ENCODE measurements around the gene TCAIM. TPM values are rescaled to one million over a fixed set of nuclear protein-coding genes. Genes with fewer than 3 reads are reported as not detected.

Gene TCAIM
- total and polyA plus RNA-seq, 2 experiments from 2014 or later = 20.7 to 36.3 TPM

DNA sequence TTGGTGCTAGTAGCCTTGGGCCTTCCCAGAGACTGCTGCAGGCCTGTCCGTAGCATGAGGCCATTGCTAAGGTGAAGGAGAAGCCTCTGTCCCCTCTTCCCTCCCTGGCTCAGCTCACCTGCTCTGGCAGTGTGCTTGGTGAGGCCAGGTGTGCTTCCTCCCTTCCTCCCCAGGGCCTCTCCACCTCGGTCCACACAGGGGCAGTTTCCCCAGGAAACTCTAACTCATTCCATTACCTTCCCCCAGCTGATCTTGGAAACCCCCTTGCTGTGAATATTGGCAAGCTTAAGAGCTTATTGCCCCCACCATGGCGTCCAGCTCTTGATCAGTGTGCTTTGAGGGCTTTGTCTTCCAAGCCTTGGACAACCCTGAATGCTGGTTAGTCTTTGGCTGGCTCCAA is 86.2 kb downstream of the TCAIM start:
- H3K4me1 ChIP-seq (ENCODE audit: insufficient read depth) = no peaks in the 10 kb centered on the region
- H3K9me2 ChIP-seq (replicated peaks; ENCODE audit: insufficient read depth) = no peaks in the 10 kb centered on the region
- DNase-seq (ENCODE audit: low spot score) = no peak
- no peak overlapping the region for H2AFZ ChIP-seq
- TF ChIP-seq EZH2 (IDR thresholded peaks at IDR 0.05; ENCODE audit: borderline replicate concordance) = no peak
- TF ChIP-seq EZH2phosphoT487 (IDR thresholded peaks at IDR 0.05; ENCODE audit: low read depth, severe bottlenecking, unreplicated experiment) = no peak
- TF ChIP-seq, protein P1, sequence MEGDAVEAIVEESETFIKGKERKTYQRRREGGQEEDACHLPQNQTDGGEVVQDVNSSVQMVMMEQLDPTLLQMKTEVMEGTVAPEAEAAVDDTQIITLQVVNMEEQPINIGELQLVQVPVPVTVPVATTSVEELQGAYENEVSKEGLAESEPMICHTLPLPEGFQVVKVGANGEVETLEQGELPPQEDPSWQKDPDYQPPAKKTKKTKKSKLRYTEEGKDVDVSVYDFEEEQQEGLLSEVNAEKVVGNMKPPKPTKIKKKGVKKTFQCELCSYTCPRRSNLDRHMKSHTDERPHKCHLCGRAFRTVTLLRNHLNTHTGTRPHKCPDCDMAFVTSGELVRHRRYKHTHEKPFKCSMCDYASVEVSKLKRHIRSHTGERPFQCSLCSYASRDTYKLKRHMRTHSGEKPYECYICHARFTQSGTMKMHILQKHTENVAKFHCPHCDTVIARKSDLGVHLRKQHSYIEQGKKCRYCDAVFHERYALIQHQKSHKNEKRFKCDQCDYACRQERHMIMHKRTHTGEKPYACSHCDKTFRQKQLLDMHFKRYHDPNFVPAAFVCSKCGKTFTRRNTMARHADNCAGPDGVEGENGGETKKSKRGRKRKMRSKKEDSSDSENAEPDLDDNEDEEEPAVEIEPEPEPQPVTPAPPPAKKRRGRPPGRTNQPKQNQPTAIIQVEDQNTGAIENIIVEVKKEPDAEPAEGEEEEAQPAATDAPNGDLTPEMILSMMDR (IDR thresholded peaks at IDR 0.05; ENCODE audit: poor library complexity) = no peak
- H3K79me2 ChIP-seq = no peaks in the 10 kb centered on the region
- no peaks in the 10 kb centered on the region for H3K9me3 ChIP-seq (ENCODE audit: low read depth)
- no peak overlapping the region for H3K4me3 ChIP-seq
- H3K27ac ChIP-seq = no peak overlapping the region
- H3K36me3 ChIP-seq (replicated peaks; ENCODE audit: insufficient read depth, low read depth) = no peaks in the 10 kb centered on the region
- no peaks in the 10 kb centered on the region for H4K20me1 ChIP-seq (ENCODE audit: insufficient read depth, poor library complexity, severe bottlenecking)
- no peaks in the 10 kb centered on the region for H3K27me3 ChIP-seq
- 91% methylated on average over 3 of the region's 3 CpGs for WGBS (ENCODE audit: low lambda C conversion rate, missing lambda C conversion rate)
- H3K4me2 ChIP-seq = no peak overlapping the region

DNA sequence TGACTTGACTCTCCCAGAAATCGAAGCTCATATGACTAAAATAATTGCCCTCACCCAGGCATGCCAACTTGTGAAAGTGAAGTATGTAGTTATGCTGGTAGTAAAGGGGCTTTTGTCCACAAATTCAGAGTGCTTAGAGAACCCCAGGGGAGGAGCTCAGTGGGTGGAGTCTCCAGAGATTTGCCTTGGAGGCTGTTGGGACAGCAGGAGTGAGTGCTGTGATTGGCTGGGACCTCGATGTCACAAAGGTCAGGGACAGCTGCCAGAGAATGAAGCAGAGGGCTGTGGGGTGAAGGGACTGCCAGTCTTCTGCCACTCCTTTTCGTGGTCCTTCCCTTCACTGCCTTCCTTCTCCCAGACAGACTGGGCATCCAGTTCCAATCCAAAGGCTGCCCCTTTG is 89.1 kb downstream of the TCAIM start:
- DNase-seq (ENCODE audit: low spot score) = no peak
- Histone ChIP-seq H3K9me3 (ENCODE audit: low read depth) (no peaks in the 10 kb centered on the region), H3K27me3 (no peaks in the 10 kb centered on the region), H2AFZ (no peak overlapping the region), H3K27ac (no peak overlapping the region), H3K4me3 (no peak overlapping the region), H3K9me2 (replicated peaks; ENCODE audit: insufficient read depth) (no peaks in the 10 kb centered on the region), H3K4me1 (ENCODE audit: insufficient read depth) (no peaks in the 10 kb centered on the region), H3K36me3 (replicated peaks; ENCODE audit: insufficient read depth, low read depth) (no peaks in the 10 kb centered on the region), H3K79me2 (no peaks in the 10 kb centered on the region), H3K4me2 (no peak overlapping the region), H4K20me1 (ENCODE audit: insufficient read depth, poor library complexity, severe bottlenecking) (no peaks in the 10 kb centered on the region)
- WGBS (ENCODE audit: low lambda C conversion rate, missing lambda C conversion rate) = 87% methylated on average over 3 of the region's 3 CpGs
- no peak for TF ChIP-seq EZH2 (IDR thresholded peaks at IDR 0.05; ENCODE audit: borderline replicate concordance)
- TF ChIP-seq, protein P1 (IDR thresholded peaks at IDR 0.05; ENCODE audit: poor library complexity) = no peak
- TF ChIP-seq EZH2phosphoT487 (IDR thresholded peaks at IDR 0.05; ENCODE audit: low read depth, severe bottlenecking, unreplicated experiment) = no peak

DNA sequence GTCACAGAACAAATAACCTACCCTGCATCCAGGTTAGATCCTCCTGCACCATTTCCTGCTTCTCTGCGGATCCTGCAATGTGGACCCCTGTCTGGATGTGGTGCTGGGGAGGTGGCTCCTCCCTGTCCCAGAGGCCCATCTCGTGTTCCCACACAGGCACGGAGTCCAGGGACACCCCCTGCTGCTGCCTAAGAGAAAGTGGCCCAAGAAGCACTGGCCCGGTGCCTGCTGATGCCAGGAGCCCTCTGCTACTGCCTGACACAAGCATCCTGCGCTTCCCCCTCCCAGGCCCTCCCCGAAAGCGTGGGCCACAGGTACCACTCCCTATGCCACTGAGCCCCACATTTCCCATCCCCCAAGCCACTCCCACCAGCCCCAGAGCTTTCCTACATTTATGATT is 90.3 kb downstream of the TCAIM start:
- Histone ChIP-seq H3K9me2 (replicated peaks; ENCODE audit: insufficient read depth) (no peaks in the 10 kb centered on the region), H3K79me2 (no peaks in the 10 kb centered on the region), H3K4me1 (ENCODE audit: insufficient read depth) (no peaks in the 10 kb centered on the region), H3K36me3 (replicated peaks; ENCODE audit: insufficient read depth, low read depth) (no peaks in the 10 kb centered on the region), H3K4me3 (no peak overlapping the region), H3K9me3 (ENCODE audit: low read depth) (no peaks in the 10 kb centered on the region), H3K27me3 (no peaks in the 10 kb centered on the region), H4K20me1 (ENCODE audit: insufficient read depth, poor library complexity, severe bottlenecking) (no peaks in the 10 kb centered on the region), H3K27ac (no peak overlapping the region), H2AFZ (no peak overlapping the region), H3K4me2 (no peak overlapping the region)
- DNase-seq (ENCODE audit: low spot score) = no peak
- WGBS (ENCODE audit: low lambda C conversion rate, missing lambda C conversion rate) = 86% methylated on average over 6 of the region's 7 CpGs
- TF ChIP-seq, protein P1 (IDR thresholded peaks at IDR 0.05; ENCODE audit: poor library complexity) = no peak
- no peak for TF ChIP-seq EZH2phosphoT487 (IDR thresholded peaks at IDR 0.05; ENCODE audit: low read depth, severe bottlenecking, unreplicated experiment)
- no peak for TF ChIP-seq EZH2 (IDR thresholded peaks at IDR 0.05; ENCODE audit: borderline replicate concordance)

DNA sequence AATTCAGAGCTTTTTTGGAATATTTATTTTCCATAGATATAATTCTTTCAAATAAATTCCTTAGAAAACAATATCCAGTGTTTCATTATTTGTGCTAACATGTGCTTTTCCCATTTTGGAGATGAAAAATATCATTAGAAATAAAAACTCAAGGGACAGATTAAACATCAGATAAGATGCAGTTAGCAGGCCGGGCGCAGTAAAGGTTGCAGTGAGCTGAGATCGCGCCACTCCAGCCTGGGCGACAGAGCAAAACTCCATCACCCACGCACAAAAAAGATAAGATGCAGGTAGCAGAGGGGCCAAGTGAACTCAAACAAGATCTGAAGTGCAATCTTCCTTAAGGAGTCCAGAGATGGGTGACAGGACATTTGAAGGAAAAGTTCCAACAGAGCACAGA is 90.9 kb downstream of the TCAIM start:
- 85% methylated on average over 6 of the region's 6 CpGs for WGBS (ENCODE audit: low lambda C conversion rate, missing lambda C conversion rate)
- DNase-seq (ENCODE audit: low spot score) = no peak
- TF ChIP-seq EZH2 (IDR thresholded peaks at IDR 0.05; ENCODE audit: borderline replicate concordance) (no peak), EZH2phosphoT487 (IDR thresholded peaks at IDR 0.05; ENCODE audit: low read depth, severe bottlenecking, unreplicated experiment) (no peak)
- TF ChIP-seq, protein P1 (IDR thresholded peaks at IDR 0.05; ENCODE audit: poor library complexity) = no peak
- Histone ChIP-seq H3K4me2 (no peak overlapping the region), H3K36me3 (replicated peaks; ENCODE audit: insufficient read depth, low read depth) (no peaks in the 10 kb centered on the region), H3K9me2 (replicated peaks; ENCODE audit: insufficient read depth) (no peaks in the 10 kb centered on the region), H3K79me2 (no peaks in the 10 kb centered on the region), H3K4me1 (ENCODE audit: insufficient read depth) (no peaks in the 10 kb centered on the region), H3K27me3 (no peaks in the 10 kb centered on the region), H3K4me3 (no peak overlapping the region), H4K20me1 (ENCODE audit: insufficient read depth, poor library complexity, severe bottlenecking) (no peaks in the 10 kb centered on the region), H3K27ac (no peak overlapping the region), H3K9me3 (ENCODE audit: low read depth) (no peaks in the 10 kb centered on the region), H2AFZ (no peak overlapping the region)

Data from hepatocyte (in vitro differentiated cells).